ENCODE measurements around the gene CACNB4. TPM values are rescaled to one million over a fixed set of nuclear protein-coding genes. Genes with fewer than 3 reads are reported as not detected.
"Not testable (repeated sequence)": the region's sequence is repeated elsewhere in the genome, so short reads cannot be mapped to it uniquely, and the experiment has no call there.

The CACNB4 gene
- total and polyA plus RNA-seq, 10 of the 15 experiments (the other 5 are each of a cell fraction or from before 2014, with no cell fraction given) = 2.0 to 21.6 (median 9.3) TPM

DNA sequence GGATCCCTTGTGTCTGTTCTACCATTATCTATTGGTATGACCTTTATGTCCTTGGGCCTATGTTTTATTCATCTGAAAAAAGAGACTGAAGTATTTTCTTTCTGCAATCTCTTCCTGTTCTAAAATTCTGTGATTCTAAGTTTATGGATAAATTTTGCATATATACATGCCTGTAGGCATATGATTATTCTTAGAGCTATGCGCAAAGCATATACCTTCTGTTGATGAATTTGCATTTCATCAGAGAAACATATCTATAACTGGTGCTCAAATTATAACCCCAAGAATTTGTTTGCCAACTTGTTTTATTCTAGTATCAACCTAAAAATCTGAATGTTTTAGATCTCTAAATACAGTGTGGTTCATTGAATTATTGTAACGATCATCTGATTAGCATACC, 6.7 kb downstream of the CACNB4 start:
- Histone ChIP-seq H3K4me3 (no peak overlapping the region), H3K27ac (ENCODE audit: control insufficient read depth, insufficient read depth) (no peak overlapping the region), H3K36me3 (ENCODE audit: control insufficient read depth in 2 of 2, insufficient read depth in 2 of 2, low read length in 1 of 2) (no peaks in the 10 kb centered on the region), H3K27me3 (replicated peaks in 1 of 2; ENCODE audit: control insufficient read depth in 2 of 2, insufficient read depth in 2 of 2, low read length in 1 of 2) (no peaks in the 10 kb centered on the region), H3K4me1 (ENCODE audit: control insufficient read depth, insufficient read depth, low read length) (peaks cover 3% of the 10 kb centered on the region; the same call in 1 of the 2 replicates), H3K79me2 (ENCODE audit: control insufficient read depth, insufficient read depth, low read length) (no peaks in the 10 kb centered on the region), H3K4me2 (ENCODE audit: control insufficient read depth, insufficient read depth) (no peak overlapping the region), H3K9me3 (replicated peaks; ENCODE audit: control insufficient read depth, insufficient read depth, low read length) (no peaks in the 10 kb centered on the region), H3K9ac (ENCODE audit: control insufficient read depth, insufficient read depth, low read length) (no peak overlapping the region), H4K20me1 (ENCODE audit: control insufficient read depth, insufficient read depth) (no peaks in the 10 kb centered on the region), H2AFZ (ENCODE audit: control insufficient read depth, low read depth, low read length) (no peak overlapping the region)
- 75% methylated on average over 2 of the region's 2 CpGs for WGBS (ENCODE audit: insufficient coverage, insufficient replicate concordance, low lambda C conversion rate, missing lambda C conversion rate)
- TF ChIP-seq HCFC1 (IDR thresholded peaks at IDR 0.05; ENCODE audit: low read length) (no peak), CBFB (IDR thresholded peaks at IDR 0.05; ENCODE audit: low read depth) (no peak), TCF12 (IDR thresholded peaks at IDR 0.05; ENCODE audit: low read depth, low read length) (no peak), SRF (IDR thresholded peaks at IDR 0.05; ENCODE audit: low read depth in 2 of 2, low read length in 2 of 2) (no peak)
- no TSS peak for BruUV-seq (replicated peaks)
- ChIA-PET SMC1A (ENCODE audit: uncharacterized antibody, unreplicated experiment) (interaction anchor here (0.6 to 1.6 kb wide), 3 partner anchors 14 to 486 kb away, joined by 3 read pairs; no protein-coding TSS in a partner anchor), CTCF (no interaction called here), RAD21 (ENCODE audit: unreplicated experiment) (no interaction called here), POLR2A (no interaction called here)
- intact Hi-C loops (cut with micrococcal nuclease; ENCODE audit: unreplicated experiment) (no loop called here), in situ Hi-C loops (cut with MboI) (no loop called here)
- ATAC-seq (no peak), DNase-seq (ENCODE audit: low read depth, low spot score) (no peak), FAIRE-seq (no peak)

DNA sequence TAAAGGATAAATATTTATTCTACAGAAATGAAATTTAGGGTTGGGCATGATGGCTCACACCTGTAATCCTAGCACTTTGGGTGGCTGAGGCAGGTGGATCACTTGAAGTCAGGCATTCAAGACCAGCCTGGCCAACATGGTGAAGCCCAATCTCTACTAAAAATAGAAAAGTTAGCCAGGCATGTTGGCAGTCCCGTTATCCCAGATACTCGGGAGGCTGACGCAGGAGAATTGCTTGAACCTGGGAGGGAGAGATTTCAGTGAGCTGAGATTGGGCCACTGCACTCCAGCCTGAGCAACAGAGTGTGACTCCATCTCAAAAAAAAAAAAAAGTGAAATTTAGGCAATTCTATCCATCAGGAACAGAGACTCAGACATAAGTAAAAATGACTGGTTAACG, 8.1 kb downstream of the CACNB4 start:
- H3K27ac ChIP-seq (ENCODE audit: control insufficient read depth, insufficient read depth); BruUV-seq (replicated peaks); ATAC-seq; intact Hi-C loops (cut with micrococcal nuclease; ENCODE audit: unreplicated experiment); CTCF ChIA-PET; H3K36me3 ChIP-seq (ENCODE audit: control insufficient read depth in 2 of 2, insufficient read depth in 2 of 2, low read length in 1 of 2); H3K4me1 ChIP-seq (ENCODE audit: control insufficient read depth, insufficient read depth, low read length); in situ Hi-C loops (cut with MboI); FAIRE-seq; H2AFZ ChIP-seq (ENCODE audit: control insufficient read depth, low read depth, low read length); H3K9ac ChIP-seq (ENCODE audit: control insufficient read depth, insufficient read depth, low read length); H3K4me2 ChIP-seq (ENCODE audit: control insufficient read depth, insufficient read depth); H4K20me1 ChIP-seq (ENCODE audit: control insufficient read depth, insufficient read depth); H3K27me3 ChIP-seq (replicated peaks in 1 of 2; ENCODE audit: control insufficient read depth in 2 of 2, insufficient read depth in 2 of 2, low read length in 1 of 2); H3K9me3 ChIP-seq (replicated peaks; ENCODE audit: control insufficient read depth, insufficient read depth, low read length); DNase-seq (ENCODE audit: low read depth, low spot score); H3K79me2 ChIP-seq (ENCODE audit: control insufficient read depth, insufficient read depth, low read length); H3K4me3 ChIP-seq; POLR2A ChIA-PET; RAD21 ChIA-PET (ENCODE audit: unreplicated experiment): not testable (repeated sequence)
- SMC1A ChIA-PET (ENCODE audit: uncharacterized antibody, unreplicated experiment) = interaction anchor here (1.3 to 1.6 kb wide), 2 partner anchors 21 to 28 kb away, joined by 3 read pairs; no protein-coding TSS in a partner anchor
- 59% methylated on average over 4 of the region's 4 CpGs for WGBS (ENCODE audit: insufficient coverage, insufficient replicate concordance, low lambda C conversion rate, missing lambda C conversion rate)
